Putamen (tissue), 1 donor: ENCODE measurements around the gene MEF2B.

ENCODE experiments used
- DNase-seq: peaks from one replicate; pipeline ENCODE4 v3.0.0-alpha.2; 2016; ENCODE audit warnings: low spot score

Gene MEF2B

GRCh38 chr19:19098084-19098702 is 71.9 kb downstream of the MEF2B start:
- DNase-seq: no peak

GRCh38 chr19:19096641-19097627 is 73.1 kb downstream of the MEF2B start:
- no peak for DNase-seq

GRCh38 chr19:19095691-19096090 is 74.4 kb downstream of the MEF2B start:
- DNase-seq: no peak
